ENCODE measurements around the gene AFF1.
A peak's percentile ranks its signal among the peaks of the same experiment; 100 is the strongest.
"Not testable (repeated sequence)": the region's sequence is repeated elsewhere in the genome, so short reads cannot be mapped to it uniquely, and the experiment has no call there.

Gene AFF1

DNA sequence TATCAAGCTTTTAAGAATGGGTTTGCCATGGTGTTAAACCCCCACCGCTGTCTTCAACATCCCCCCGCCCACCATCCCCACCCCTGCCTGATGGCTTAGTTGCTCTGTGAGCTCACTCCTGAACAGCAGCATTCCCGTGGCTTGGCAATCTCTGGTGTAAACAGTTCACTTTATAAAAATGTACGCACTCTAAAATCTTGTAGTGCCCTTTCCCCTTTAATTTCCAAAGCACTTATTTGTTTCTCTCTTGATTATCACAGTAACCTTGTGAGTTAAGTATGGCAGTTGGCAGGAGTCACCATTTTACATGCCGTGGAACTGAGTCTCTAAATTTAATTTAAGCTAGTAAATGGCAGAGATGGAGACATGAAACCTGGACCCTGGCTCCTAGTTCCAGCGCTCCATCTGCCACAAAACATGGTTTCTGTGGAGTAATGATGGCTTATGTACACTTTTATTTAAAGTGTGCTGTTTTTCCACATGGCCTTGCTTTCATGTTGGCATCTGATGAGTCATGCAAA lies 123.1 kb downstream of the AFF1 start:
- DNase-seq (ENCODE audit: low spot score): peak; percentile 4

DNA sequence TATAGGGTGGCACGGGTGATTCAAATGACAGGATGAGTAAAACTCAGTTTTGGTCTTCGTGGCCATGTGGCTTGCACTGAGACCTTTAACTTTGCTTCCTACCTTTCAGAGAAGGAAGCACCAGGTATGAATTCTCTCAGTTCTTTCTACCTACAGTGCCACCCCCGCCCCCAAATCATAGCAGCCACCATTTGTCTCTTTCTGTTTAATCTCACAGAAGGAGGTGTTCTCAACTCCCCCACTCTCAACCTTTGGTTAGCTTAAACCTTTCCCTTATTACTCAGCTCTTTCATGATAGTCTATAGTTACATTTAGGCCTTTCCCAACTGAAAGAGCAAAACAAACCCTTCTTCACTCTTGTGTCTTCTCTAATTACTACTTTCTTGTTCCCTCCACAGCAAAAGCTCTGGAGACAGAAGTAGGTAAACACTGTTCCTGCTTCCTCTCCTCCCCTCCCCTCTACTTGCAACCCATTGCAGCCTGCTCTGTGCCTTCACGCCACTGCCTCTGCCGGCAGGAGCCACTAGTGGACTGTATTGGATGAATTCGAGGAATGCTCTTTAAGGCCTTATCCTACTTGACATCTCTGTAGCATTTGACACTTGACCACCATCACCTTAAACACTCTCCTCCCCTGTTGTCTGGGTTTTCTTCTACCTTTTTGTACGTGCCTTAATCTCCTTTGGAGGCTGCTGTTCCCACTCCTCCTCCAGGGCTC lies 123.7 kb downstream of the AFF1 start:
- DNase-seq (ENCODE audit: low spot score): peak; percentile 42

DNA sequence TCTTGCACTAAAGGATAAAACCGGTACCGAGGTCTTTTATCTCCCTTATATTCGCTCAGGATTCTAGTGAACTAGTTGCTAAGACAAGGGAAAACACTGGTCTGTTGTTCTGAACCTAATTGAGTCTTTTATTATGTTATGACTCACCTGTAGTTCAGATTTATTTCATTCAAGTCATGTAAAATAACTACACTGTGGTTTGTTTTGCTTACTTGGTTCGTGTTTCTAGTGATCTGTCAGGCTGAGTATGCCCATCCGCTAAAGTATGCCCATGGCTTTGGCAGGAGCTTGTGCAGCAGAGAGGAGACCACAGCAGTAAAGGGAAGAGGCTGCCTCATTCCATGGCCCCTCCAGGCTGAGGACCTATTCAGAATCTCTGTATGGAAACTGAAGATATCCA lies 126.1 kb downstream of the AFF1 start:
- peak; percentile 79 for DNase-seq (ENCODE audit: low spot score)

DNA sequence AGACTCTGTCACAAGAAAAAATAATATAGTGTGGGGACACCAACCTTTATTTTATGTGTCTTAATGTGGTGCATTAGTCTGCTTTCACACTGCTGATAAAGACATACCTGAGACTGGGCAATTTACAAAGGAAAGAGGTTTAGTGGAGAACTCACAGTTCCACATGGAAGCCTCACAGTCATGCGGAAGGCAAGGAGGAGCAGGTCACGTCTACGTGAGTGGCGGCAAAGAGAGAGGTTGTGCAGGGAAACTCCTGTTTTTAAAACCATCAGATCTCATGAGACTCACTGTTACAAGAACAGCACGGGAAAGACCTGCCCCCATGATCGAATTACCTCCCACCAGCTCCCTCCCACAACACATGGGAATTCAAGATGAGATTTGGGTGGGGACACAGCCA lies 130.2 kb downstream of the AFF1 start:
- DNase-seq (ENCODE audit: low spot score): no peak

DNA sequence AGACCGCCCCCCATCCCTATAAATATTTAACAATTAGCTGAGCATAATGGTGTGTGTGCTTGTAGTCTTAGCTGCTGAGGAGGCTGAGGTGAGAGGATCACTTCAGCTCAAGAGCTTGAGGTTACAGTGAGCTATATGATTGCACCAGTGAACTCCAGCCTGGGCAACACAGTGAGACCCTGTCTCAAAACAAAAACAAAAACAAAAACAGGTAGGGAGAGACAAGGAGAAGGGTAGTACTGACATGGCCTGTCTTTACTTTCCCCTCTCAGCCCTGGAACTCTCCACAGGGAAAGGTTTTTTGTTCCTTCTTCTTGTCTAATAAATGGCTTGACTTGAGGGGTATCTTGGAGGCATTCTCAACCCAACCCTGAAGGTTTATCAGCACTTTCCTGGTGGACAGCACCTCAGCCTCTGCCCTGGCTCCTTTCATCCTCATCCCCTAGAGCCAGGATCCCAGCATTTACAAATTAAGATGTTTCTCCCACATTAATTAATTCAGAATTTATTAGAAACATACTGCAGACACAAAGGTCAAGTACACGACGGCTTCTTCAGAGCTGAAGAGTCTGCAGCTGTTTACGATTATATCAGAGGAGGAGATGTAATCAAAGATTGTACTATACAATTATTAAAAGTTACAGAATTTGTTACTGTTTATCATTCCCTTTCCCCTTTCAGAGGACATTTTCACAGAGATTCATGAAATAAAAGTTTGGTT lies 131.8 kb downstream of the AFF1 start:
- no peak for DNase-seq (ENCODE audit: low spot score)

DNA sequence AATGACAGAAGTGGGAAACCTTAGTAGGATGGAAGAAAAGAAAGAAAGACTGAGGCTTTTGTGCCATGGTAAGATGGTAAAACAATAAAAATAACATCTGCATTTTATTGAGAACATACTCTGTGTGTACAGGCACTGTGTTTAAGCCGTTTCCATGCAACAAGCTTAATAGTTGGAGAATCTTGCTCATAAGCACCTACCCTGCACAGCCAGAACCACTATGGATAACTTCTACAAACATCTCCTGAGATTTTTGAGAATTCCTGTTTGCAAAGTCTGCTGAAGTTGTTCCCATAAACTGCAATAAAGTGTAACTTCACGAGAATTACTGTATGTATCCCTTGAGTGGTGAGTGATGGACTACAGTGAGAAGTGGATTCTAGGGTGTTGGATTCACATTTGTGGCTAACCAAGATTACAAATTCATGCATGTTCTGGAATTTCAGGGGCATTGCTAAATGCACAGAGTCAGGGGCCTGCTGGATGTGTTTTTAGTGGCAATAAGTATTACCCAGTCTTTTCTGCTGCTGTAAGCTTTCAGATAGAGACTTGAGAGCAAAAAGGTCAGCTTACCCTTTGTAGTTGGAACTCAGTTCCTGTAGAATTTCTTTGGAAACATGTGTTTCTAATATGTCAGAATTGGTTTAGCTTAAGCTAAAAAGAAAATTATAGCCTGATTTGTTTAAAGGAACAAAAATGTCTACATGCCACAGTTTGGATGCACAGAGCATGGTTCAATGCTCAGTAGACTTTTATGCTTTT lies 132.5 kb downstream of the AFF1 start:
- no peak for DNase-seq (ENCODE audit: low spot score)

DNA sequence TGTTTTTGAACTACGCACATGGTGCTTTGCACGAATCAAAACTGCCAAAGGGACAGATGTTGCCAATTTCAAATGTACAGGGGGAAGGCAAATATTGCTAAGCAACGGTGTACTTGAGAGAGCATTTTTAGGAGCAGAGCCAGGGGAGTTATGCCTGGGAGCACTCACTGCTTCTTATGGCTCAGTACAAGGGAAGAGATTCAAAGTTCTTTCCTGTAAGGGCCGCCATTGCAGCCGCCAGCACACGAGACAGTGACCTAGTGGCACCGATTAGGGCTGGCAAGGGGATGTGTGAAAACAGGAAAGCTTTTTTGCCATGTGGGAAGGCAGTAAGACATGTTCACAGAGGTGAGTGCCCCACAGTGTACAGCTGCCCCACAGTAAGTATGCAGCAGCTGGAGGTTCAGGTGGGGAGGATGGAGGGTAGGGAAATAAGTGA lies 133.8 kb downstream of the AFF1 start:
- DNase-seq (ENCODE audit: low spot score): no peak

DNA sequence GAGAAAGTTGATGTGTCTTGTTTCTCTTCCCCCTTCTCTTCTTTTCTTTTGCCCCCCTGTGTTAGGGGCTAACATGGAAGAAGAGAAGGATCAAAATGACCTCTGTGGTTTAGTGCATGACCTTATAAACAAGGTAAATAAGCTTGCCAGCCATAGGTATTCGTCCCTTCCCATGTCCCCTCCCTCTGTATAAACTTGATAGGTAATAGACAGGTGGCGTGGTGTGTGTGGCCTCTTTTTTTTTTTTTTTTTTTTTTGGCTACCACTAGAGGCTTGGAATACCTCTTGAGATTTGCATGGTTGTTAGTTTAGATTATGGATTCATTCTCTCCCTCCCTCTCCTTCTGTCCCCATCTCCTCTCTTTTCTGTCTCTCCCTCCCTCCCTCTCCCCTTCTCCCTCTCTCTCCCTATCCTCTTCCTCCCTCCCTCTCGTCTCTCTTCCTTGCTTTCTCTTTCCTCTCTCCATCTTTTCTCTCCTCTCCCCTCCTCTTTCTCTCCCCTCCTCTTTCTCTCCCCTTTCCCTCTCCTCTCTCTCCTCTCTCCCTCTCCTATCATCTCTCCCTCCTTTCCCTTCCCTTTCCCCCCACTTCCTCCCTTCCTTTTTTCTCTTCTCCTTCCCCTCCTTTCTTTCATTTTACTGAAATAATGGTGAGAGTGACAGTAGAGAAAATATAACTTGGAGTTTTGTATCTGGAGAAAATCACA lies 134.4 kb downstream of the AFF1 start:
- no peak for DNase-seq (ENCODE audit: low spot score)

DNA sequence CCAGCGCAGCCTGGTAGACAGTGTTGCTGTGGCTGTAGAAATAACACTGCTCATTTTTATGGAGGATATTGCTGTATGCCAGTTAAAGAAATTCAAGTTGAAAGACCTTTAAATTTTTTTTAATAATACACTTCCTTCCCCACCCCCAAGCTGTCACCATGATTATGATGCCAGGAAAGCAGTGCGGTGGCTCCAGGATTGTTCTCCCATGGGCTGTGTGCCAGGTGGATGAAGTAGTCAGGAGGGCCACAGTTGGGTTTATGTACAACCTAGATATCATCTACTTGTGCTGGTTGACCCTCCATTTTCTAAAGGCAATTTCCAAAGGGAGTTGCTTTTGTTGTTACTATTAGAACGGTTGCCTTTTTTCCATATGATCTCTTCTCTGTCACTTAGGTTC lies 136.6 kb downstream of the AFF1 start:
- DNase-seq (ENCODE audit: low spot score): no peak

DNA sequence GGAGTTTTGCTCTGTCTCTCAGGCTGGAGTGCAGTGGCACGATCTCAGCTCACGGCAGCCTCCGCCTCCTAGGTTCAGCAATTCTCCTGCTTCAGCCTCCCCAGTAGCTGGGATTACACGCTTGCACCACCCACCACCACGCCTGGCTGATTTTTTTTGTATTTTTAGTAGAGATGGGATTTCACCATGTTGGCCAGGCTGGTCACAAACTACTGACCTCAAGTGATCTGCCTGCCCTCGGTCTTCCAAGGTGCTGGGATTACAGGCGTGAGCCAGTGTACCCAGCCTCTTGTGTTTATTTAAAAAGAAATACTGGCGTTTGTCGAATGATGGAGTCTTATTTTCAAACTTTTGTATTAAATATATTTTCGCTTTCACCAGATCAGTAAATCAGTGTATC lies 137.7 kb downstream of the AFF1 start:
- not testable (repeated sequence) for DNase-seq (ENCODE audit: low spot score)

DNA sequence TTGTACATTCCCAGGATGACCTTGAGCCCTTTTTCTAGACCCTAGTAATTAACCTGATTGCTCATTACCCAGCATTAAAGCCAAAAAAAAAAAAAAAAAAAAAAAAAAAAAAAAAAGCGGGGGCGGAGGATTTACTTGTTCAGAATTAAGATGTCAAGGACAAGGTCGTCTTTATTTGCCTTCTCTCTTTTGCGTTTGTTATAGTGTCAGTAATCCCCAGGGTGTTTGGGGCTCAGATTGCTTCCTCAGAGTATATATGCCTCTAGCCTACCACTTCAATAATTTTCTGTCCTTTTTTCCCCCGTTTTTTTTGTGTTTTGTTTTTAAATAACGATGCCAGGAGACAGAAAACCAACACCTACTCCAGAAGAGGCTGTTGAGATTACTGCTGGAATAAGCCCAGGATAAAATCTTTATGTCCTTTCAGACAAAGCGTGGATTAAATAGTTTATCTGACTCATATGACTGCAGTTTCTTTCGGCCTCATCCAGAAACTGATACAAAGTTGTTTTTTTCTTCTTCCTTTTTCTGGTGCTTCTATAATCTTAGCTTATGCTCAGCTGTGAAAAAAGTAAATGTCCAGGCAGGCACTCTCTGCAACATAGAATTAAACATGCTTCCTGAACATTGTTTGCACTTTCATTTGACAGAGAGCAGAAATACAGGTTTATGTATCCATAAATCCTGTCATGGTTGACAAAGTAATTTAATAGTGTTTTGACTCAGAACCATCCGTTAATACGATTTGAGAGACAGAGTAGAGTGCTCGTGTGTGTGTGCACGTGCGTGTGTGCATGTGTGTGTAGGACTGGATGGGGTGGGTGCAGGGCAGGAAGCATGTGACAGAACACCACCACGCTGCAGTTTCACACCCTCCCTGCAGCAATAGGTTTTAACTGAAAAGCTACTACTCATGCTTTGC lies 138.6 kb downstream of the AFF1 start:
- DNase-seq (ENCODE audit: low spot score): no peak

DNA sequence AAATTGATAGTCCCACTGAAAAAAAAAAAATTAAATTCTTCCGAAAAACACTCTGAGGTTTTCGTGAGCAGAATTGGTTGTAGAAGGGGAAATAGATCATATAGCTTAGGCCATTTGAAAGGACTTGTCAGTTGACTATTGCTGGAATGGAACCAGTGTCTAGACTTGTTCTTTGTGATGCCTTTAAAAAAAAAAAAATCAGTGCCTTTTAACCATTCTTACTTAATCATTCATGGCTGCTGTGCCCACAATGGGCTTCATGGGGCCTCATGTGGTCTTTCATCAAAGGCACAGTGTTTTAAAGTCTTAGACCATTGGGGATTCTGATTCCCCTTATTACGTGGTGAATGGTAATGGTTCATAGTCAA lies 139.3 kb downstream of the AFF1 start:
- DNase-seq (ENCODE audit: low spot score): no peak

DNA sequence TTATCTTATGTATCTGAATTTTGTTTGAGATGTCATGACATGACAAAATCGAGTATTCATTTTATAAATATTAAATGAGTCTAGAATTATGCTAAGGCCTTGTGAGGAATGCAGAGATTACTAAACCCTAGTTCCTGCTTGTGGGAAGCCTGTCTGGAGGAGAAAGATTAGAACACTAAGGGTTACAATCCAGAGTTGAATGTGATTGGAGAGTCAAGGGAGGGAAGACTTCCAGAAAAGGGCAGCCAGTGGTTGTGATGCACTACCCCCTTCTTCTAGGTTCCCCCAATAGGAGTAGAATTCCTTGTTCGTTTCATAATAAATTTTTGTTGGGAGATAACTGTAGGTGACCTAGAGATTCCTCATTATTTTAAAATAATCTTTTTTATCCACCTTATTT lies 141.1 kb downstream of the AFF1 start:
- DNase-seq (ENCODE audit: low spot score): no peak

DNA sequence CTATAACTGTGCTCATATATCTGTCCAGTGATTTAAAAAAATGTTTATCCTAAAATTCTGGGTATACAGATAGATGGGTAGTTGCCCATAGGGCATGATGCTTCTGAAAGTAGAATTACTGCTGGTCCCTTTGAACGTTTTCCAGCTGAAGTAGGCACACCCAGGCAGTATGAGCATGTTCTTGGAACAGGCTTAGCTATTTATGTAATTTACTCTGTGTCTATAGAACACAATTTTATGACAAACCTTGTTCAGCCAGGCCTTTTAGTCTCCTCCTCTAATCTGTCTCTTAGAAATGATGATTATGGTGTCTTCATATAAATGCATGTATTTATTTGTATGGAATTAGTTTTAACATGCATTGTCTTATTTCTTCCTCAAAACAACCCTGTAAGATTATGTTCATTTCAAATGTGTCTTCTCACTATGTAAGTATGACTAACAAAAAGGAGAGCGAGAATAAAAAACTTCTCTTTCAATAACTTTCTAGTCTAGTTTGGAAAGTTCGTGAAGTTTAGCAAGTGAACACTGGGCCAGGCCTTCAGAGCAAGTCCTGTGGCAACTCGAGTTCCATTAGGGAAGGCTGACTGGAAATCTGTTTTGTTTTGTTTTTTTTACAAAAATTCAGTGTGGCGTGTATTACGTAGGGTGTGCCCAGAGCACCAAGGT lies 142.0 kb downstream of the AFF1 start:
- no peak for DNase-seq (ENCODE audit: low spot score)

DNA sequence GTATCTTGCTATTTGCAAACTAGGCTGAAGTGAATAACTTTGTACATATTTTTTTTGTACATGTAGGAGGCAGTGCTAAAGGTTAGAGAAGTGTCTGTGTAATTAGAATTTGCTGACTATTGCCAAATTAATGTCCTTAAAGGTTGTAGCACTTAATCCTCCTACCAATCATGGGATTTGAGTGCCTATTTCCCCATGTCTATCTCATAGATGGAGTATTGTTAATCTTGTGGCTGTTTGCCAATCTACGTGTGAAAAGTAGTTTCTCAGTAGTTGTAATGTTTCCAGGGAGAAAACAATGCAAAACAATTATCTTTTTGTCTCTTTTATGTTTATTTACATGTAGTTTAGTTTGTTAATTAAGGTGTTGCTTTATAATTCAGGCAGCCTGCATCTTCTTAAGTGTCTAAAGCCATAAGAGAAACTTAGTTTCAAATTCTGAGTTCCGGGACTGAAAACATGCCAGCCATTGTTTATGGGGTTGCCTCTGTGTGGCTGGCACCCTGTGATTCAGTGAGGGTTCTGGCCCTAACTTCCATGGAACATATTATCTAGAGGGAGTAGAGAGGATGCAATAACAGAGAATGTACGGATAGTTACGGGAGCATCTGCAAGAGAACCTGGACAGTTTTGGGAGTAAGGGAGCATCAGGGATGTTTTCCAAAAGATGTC lies 143.2 kb downstream of the AFF1 start:
- DNase-seq (ENCODE audit: low spot score): no peak

DNA sequence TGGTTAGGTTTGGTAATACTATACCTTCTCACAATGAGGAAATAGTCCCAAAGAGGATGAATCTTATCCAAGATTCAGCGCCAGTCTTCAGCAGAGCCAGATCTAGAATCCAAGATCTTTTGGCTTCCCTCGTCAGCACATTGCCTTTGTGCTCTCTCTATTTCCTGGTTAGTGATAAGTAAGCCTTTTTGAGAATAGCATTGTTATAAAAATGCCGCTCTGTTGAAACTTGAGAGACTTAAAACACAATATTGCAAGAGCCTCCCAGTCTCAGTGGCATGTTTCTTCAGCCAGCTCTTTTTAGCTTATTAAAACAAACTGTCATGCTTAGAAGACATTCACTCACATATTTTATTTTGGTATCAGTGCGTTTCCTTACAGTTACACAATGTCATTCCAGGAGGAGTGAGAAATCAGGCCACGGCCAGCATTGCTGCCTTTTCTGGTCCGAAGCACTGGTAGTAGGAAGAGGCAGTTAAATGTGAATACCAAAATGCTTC lies 144.2 kb downstream of the AFF1 start:
- DNase-seq (ENCODE audit: low spot score): no peak

DNA sequence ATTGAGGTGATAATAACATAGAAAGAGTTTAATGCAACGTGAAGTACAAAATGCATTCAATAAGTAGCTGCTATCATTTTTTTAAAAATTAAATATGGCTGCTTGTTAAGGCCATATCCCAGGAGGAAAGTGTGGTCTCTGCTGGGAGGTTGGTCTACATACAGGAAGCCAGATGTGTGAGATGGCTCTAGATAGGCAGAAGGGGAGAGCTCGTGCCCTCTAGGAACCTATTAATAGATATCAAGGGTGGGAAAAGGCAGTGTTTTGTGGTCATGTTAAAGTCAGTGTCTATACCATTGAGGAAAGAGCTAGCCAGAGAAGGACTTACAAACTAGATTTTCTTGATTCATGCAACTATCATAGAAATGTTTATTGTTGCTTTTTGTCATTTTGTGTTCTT lies 145.2 kb downstream of the AFF1 start:
- no peak for DNase-seq (ENCODE audit: low spot score)

DNA sequence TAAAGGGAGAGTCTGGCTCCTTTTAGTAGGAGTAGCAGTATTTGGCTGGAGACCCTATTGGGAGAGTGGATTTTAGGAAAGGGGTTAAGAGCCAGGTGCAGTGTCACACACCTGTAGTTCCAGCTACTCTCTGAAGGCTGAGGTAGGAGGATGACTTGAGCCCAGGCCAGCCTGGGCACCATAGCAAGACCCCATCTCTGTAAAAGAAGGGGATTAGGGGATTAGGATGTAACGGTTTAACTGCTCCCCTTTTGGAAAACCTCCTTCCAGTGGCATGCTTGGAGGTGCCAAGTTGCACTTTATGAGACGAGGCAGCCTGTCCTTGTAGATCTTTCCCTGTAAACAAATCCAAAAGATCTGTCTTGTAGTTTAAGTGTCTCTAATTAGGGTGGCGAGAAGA lies 145.7 kb downstream of the AFF1 start:
- no peak for DNase-seq (ENCODE audit: low spot score)

DNA sequence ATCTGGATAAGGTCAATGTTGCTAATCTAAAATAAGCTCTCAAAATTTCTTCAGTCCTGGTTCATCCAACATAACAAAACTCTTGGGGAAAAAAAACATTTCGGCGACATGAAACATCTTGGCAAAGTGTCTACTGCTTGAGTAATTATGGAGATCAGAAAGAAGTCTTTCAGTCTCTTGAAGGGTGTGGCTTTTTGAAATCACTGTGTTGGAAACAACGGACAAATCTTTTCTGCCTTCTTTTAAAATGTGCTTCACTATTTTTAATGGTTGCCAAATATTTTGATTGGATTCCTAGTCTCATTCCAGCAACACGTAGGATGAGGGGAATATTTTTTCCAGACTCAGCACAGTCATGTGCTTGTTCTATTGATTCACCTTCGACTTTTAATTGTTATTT lies 147.0 kb downstream of the AFF1 start:
- DNase-seq (ENCODE audit: low spot score): no peak

DNA sequence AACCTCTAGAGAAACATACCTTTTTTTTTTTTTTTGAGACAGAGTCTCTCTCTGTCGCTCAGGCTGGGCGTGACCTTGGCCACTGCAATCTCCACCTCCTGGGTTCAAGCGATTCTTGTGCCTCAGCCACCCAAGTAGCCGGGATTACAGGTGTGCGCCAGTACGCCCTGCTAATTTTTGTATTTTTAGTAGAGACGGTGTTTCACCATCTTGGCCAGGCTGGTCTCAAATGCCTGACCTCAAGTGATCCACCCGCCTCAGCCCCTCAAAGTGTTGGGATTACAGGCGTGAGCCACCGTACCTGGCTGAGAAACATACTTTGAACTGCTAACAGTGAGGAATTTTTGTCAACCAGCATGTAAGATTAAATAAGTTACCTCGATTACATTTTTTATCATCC lies 150.9 kb downstream of the AFF1 start:
- DNase-seq (ENCODE audit: low spot score): not testable (repeated sequence)

All from LoVo (cell line).